Measurements from ENCODE around the gene HTR4.

DNA sequence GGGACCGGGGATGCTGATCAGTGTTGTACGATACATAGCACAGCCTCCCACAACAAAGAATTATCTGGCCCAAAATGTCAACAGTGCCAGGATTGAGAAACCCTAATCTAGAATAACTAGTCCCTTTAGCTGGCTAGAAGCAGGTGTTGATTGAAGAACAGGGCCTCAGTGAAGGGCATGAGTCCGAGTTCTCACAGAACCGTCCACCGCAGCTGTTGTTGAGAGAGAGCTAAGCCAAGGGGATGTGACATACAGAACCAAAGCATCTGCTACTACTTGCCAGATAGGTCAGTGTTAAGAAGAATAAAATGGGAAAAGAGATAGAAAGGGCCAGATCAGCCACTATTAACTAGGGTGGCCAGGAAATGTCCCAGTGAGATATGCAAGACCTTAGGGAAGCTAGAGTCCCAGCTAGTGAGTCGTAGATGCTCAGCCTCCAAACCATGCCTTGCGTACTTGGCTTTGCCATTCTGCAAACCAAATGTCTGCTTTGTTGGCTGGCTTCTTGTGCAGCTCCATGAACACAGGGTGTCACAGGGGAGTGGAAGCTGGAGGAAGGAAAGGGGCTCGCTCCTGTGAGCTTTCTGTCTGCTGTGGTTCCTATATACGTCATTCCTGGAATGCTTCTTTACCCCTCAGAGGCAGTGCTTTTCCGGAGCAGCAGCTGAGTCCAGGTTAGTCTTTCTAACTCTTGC is 201.7 kb downstream of the HTR4 start:
- no peak for TF ChIP-seq POLR2A (IDR thresholded peaks at IDR 0.05; ENCODE audit: low read length)
- TF ChIP-seq GATA1 (IDR thresholded peaks at IDR 0.05; ENCODE audit: low read depth, low read length): no peak
